Panc1 (cell line): ENCODE measurements around the gene LRP3. TPM values are rescaled to one million over a fixed set of nuclear protein-coding genes. Genes with fewer than 3 reads are reported as not detected.

Experiments
- ATAC-seq: fragments of 200-7000 bp; cut with Tn5 transposase; 2 replicates; pipeline ENCODE4 v1.9.1; 2020; ENCODE audit warnings: mild to moderate bottlenecking, moderate library complexity
- BruUV-seq: library from RNA; stranded (reverse); fragments of 400-500 nt; replicated peaks from 2 replicates; lab custom pipeline; 2021; lab: Mats Ljungman, UMichigan
- CTCF ChIA-PET: fragments of 300-600 bp; sonication (Branson Sonifier 250); formaldehyde crosslinking; loops from one replicate; lab custom pipeline; 2022; ENCODE audit warnings: antibody characterized with exemption; lab: Charles Lee
- POLR2A ChIA-PET: fragments of 300-600 bp; sonication (Branson Sonifier 250); formaldehyde crosslinking; loops from one replicate; lab custom pipeline; 2022; ENCODE audit warnings: antibody characterized with exemption; lab: Charles Lee
- DNase-seq: peaks from one replicate; pipeline ENCODE4 v3.0.0-alpha.2; 2010; ENCODE audit warnings: low read depth, low spot score
- H3K27ac ChIP-seq: 2 replicates; pipeline ENCODE4 v1.5.1; 2011; ENCODE audit warnings: mild to moderate bottlenecking, low read length, inconsistent platforms
- H3K27me3 ChIP-seq: fragments of 200-500 bp; sonication (Bioruptor generic); 2 replicates; pipeline ENCODE4 v1.6.0; 2014; ENCODE audit warnings: low read length, inconsistent platforms; ENCODE audit not compliant: control insufficient read depth, insufficient read depth
- H3K36me3 ChIP-seq: fragments of 200-500 bp; sonication (Bioruptor generic); 2 replicates; pipeline ENCODE4 v1.5.1; 2014; ENCODE audit warnings: inconsistent platforms, mild to moderate bottlenecking, low read length, moderate library complexity; ENCODE audit not compliant: control insufficient read depth, insufficient read depth
- H3K4me1 ChIP-seq: 2 replicates; pipeline ENCODE4 v1.5.1; 2011; ENCODE audit warnings: inconsistent platforms, mild to moderate bottlenecking, low read length, moderate library complexity; ENCODE audit not compliant: control insufficient read depth, insufficient read depth
- H3K4me3 ChIP-seq, 2 experiments: 2 replicates each; pipeline ENCODE4 v1.5.1; 2011 to 2012; ENCODE audit warnings: low read depth in 2 of 2, low read length in 2 of 2, mild to moderate bottlenecking in 2 of 2, inconsistent platforms in 1 of 2, moderate library complexity in 1 of 2
- H3K9me3 ChIP-seq: fragments of 200-500 bp; sonication (Bioruptor generic); 2 replicates; pipeline ENCODE4 v1.5.1; 2014; ENCODE audit warnings: low read depth, mild to moderate bottlenecking, inconsistent platforms, low read length, moderate library complexity; ENCODE audit not compliant: control insufficient read depth, insufficient read depth
- POLR2AphosphoS5 ChIP-seq: IDR thresholded peaks from 2 replicates; pipeline ENCODE4 v1.6.1; 2012; ENCODE audit warnings: mild to moderate bottlenecking, low read depth, low read length, moderate library complexity
- SIN3A ChIP-seq: IDR thresholded peaks from 2 replicates; pipeline ENCODE4 v1.6.1; 2012; ENCODE audit warnings: low read depth, mild to moderate bottlenecking, low read length, moderate library complexity, borderline replicate concordance; ENCODE audit not compliant: insufficient read depth
- TCF7L2 ChIP-seq: IDR thresholded peaks from 2 replicates; pipeline ENCODE4 v1.6.1; 2011; ENCODE audit warnings: mild to moderate bottlenecking, low read depth, low read length, inconsistent platforms
- in situ Hi-C: cut with HindIII; loops from 2 replicates; pipeline ENCODE4 v1.10.0; 2016; ENCODE audit warnings: low sequenced_read_pairs, low pct_unique_long_range_greater_than_20kb
- intact Hi-C: fragments of 100-400 bp; cut with micrococcal nuclease; formaldehyde crosslinking; loops from one replicate; pipeline ENCODE4 v1.10.0; 2022; ENCODE audit not compliant: unreplicated experiment
- total RNA-seq: library from RNA; stranded (reverse); gene quantifications from one replicate; pipeline ENCODE4 v1.2.1, GENCODE V29; 2021; ENCODE audit not compliant: unreplicated experiment
- TF ChIP-seq, protein P1 (sequence below), 2 experiments: IDR thresholded peaks; 2 replicates each; pipeline ENCODE4 v1.6.1; 2011 to 2012; ENCODE audit warnings: low read depth in 2 of 2, control low read depth in 1 of 2, low read length in 1 of 2, mild to moderate bottlenecking in 1 of 2, moderate library complexity in 1 of 2; ENCODE audit not compliant: insufficient read depth in 1 of 2
- TF ChIP-seq, protein P2 (sequence below): fragments of 450-650 bp; IDR thresholded peaks from 2 replicates; pipeline ENCODE4 v1.5.1; 2017; ENCODE audit warnings: mild to moderate bottlenecking

Gene LRP3
- total RNA-seq, 1 experiment from 2014 or later, result 28.6 TPM

DNA sequence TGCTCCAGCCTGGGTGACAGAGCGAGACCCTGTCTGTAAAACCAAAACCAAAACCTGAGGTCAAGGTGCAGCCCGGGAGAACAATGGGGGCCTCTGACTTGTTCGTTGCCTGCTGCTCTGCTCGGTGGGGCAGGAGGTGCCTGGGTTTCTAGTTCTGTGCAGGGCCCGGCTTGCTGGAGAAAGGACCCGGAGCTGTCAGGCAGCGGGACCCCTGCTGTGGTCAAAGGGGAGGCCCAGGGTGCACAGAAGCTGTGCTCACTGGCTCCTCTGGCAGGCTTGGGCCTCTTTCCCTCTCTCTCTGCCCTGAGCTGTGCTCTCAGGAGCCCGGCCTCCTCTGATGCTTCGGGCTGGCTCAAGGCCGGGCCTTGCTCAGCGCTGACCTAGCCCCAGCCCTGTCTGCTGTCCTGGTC is 3.5 kb downstream of the LRP3 start:
- Histone ChIP-seq H3K9me3 (no peaks in the 10 kb centered on the region), H3K4me1 (peaks cover 10% of the 10 kb centered on the region), H3K27ac (no peak overlapping the region), H3K4me3 (no peak overlapping the region), H3K36me3 (no peaks in the 10 kb centered on the region; the same call in 1 of the 2 replicates), H3K27me3 (no peaks in the 10 kb centered on the region)
- ChIA-PET POLR2A (no interaction called here), CTCF (no interaction called here)
- no TSS peak for BruUV-seq
- ATAC-seq (no peak), DNase-seq (no peak)
- in situ Hi-C loops, result no loop called here
- intact Hi-C loops, result no loop called here
- no peak for TF ChIP-seq POLR2AphosphoS5
- TF ChIP-seq TCF7L2, result no peak
- TF ChIP-seq, protein P1, sequence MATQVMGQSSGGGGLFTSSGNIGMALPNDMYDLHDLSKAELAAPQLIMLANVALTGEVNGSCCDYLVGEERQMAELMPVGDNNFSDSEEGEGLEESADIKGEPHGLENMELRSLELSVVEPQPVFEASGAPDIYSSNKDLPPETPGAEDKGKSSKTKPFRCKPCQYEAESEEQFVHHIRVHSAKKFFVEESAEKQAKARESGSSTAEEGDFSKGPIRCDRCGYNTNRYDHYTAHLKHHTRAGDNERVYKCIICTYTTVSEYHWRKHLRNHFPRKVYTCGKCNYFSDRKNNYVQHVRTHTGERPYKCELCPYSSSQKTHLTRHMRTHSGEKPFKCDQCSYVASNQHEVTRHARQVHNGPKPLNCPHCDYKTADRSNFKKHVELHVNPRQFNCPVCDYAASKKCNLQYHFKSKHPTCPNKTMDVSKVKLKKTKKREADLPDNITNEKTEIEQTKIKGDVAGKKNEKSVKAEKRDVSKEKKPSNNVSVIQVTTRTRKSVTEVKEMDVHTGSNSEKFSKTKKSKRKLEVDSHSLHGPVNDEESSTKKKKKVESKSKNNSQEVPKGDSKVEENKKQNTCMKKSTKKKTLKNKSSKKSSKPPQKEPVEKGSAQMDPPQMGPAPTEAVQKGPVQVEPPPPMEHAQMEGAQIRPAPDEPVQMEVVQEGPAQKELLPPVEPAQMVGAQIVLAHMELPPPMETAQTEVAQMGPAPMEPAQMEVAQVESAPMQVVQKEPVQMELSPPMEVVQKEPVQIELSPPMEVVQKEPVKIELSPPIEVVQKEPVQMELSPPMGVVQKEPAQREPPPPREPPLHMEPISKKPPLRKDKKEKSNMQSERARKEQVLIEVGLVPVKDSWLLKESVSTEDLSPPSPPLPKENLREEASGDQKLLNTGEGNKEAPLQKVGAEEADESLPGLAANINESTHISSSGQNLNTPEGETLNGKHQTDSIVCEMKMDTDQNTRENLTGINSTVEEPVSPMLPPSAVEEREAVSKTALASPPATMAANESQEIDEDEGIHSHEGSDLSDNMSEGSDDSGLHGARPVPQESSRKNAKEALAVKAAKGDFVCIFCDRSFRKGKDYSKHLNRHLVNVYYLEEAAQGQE (IDR thresholded peaks at IDR 0.05; ENCODE audit: insufficient read depth in 1 of 2, low read depth in 2 of 2, low read length in 1 of 2), result no peak
- TF ChIP-seq, protein P2, sequence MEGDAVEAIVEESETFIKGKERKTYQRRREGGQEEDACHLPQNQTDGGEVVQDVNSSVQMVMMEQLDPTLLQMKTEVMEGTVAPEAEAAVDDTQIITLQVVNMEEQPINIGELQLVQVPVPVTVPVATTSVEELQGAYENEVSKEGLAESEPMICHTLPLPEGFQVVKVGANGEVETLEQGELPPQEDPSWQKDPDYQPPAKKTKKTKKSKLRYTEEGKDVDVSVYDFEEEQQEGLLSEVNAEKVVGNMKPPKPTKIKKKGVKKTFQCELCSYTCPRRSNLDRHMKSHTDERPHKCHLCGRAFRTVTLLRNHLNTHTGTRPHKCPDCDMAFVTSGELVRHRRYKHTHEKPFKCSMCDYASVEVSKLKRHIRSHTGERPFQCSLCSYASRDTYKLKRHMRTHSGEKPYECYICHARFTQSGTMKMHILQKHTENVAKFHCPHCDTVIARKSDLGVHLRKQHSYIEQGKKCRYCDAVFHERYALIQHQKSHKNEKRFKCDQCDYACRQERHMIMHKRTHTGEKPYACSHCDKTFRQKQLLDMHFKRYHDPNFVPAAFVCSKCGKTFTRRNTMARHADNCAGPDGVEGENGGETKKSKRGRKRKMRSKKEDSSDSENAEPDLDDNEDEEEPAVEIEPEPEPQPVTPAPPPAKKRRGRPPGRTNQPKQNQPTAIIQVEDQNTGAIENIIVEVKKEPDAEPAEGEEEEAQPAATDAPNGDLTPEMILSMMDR, result no peak
- no peak for TF ChIP-seq SIN3A

- POLR2A ChIA-PET, result interaction anchor here (0.6 kb wide), 1 partner anchor 294 kb away, joined by 5 read pairs; no protein-coding TSS in a partner anchor
These were observed 4.0 kb downstream of the LRP3 start for GRCh38 chr19:33198169-33198568.

More at GRCh38 chr19:33198169-33198568, 4.0 kb downstream of the LRP3 start:
- no TSS peak for BruUV-seq
- Histone ChIP-seq H3K36me3 (no peaks in the 10 kb centered on the region; the same call in 1 of the 2 replicates), H3K27ac (no peak overlapping the region), H3K4me3 (no peak overlapping the region), H3K9me3 (no peaks in the 10 kb centered on the region), H3K27me3 (no peaks in the 10 kb centered on the region), H3K4me1 (peaks cover 10% of the 10 kb centered on the region)
- in situ Hi-C loops, result no loop called here
- DNase-seq, result no peak
- TF ChIP-seq POLR2AphosphoS5 (no peak), SIN3A (no peak), TCF7L2 (no peak)
- TF ChIP-seq, protein P2, result no peak
- TF ChIP-seq, protein P1 (IDR thresholded peaks at IDR 0.05; ENCODE audit: insufficient read depth in 1 of 2, low read depth in 2 of 2, low read length in 1 of 2), result no peak
- ATAC-seq, result no peak
- CTCF ChIA-PET, result no interaction called here
- intact Hi-C loops, result no loop called here
